ENCODE results near the gene ATP1A1.

Gene ATP1A1

DNA sequence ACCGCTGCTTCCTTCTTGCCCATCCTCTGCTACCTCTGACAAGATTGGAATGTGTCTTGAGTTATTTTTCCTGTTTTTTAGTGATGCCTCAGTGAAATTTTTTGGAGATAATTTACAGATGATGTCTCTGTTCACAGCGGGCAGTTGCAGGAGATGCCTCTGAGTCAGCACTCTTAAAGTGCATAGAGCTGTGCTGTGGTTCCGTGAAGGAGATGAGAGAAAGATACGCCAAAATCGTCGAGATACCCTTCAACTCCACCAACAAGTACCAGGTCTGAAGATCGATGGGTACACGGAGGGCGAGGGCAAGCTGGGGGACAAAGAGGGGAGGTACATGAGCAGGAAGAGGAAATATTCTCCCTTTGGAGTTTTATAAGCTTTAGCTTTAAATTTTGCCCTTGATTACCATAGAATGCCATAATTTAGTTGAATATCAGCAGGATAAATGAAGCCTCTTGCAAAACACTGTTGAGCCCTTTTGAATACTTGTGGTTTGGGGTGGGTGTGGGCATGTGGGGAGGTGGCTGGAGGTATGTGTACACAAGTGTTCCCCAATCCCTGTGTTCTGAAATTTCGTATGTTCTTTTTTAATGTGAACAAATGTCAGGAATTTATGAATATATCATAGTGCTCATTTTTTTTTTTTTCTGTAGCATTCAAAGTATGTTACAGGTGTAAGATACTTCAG lies 19.8 kb downstream of the ATP1A1 start:
- DNase-seq, result no peak

DNA sequence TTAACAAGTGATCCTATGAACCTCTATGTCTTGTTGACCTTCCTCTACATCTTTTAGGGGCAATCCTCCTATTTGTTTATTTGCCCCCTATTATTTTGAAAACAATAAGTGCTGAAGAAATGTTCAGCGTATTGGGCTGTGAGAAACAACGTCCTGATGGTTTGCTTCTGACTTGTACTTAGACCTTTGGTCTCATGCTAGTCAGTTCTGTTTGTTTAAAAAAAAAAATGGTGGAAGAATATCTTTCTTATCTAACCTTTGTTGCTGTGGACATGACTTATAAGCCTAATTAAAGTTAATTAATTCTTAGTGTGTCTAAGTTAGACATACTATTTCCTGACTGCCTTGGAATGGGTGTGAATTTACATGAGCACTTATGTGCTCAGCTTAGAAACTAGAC lies 20.7 kb downstream of the ATP1A1 start:
- no peak for DNase-seq

DNA sequence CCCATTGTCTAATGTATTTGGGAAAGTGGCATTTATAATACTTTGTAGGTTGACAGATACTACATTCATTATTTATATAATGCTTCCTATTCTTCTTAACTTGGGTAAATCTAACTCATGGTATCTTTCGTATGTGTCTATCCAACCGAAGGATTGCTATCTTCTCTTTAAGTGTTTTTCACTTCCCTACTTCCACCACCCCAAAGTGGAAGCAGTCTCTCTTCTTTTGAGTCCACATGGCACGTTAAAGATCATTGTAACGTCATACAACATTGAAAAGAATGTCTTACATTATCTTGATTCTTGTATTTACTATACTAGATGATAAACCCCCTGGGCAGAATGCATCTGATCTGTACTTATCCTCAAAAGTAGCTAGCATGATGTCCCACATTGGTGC lies 21.2 kb downstream of the ATP1A1 start:
- DNase-seq, result no peak

DNA sequence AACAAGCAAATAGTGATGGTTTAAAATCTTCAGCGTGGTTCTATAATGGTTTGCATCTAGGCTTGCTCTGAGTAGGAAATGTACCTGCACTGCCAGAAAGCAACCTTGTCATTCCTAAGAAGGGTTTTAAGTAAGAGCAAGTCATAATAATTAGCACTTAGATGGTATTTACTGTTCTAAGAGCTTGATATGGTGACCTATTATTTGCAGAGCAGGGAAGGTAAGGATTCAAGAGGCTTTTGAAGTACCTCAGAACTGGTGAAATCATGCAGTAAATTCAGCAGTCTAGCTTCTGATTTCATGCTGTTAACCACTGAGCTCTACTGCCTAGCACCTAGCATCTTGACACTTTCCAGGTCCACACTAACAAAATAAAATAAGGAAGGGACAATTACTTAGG lies 23.7 kb downstream of the ATP1A1 start:
- no peak for DNase-seq

DNA sequence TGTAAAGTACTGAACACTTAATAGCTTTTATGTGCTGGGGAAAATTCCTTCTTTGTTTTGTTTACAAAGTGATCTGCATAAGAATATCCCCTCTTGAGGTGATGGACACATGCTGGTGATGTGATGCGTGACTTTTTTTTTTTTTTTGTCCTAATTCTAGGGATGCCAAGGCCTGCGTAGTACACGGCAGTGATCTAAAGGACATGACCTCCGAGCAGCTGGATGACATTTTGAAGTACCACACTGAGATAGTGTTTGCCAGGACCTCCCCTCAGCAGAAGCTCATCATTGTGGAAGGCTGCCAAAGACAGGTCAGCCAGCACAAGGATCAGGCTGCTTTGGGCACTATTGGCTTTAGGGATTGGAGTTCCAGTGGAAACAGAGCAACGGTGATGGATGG lies 24.7 kb downstream of the ATP1A1 start:
- no peak for DNase-seq

DNA sequence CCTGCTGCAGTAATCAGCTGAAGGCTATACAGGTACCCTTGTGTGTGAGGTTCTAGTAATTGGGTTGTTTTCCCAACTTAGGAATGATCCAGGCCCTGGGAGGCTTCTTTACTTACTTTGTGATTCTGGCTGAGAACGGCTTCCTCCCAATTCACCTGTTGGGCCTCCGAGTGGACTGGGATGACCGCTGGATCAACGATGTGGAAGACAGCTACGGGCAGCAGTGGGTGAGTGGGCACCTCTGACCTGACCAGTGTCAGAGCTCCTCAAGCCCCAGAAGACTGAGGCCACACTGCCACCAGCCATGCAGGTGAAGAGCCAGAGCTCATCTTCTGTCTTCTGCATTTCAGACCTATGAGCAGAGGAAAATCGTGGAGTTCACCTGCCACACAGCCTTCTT lies 27.7 kb downstream of the ATP1A1 start:
- DNase-seq, result no peak

DNA sequence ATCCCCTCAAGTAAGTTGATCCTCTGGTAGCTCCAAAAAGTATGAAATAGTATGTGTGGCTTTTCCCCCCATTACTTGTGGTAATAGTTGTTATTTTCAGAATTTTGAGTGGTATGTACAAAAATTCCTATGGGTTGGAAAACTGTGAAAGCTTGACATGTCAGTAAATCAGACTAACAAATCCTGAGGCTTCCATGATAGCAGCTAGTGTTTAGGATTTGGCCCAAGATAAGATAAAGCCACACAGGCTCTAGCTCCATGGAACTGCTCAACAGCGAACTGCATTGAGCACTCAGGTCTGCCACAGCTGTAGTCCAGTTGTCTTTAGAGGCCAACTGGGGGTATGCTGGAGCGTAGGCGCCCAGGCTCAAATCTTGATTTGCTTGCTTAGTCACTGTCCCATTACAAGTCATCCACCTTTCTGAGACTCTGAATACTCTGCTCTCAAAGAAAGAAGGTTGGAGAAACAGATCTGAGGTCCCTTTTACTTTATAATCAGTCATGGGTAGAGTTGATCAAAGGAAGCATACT lies 28.7 kb downstream of the ATP1A1 start:
- DNase-seq, result no peak

DNA sequence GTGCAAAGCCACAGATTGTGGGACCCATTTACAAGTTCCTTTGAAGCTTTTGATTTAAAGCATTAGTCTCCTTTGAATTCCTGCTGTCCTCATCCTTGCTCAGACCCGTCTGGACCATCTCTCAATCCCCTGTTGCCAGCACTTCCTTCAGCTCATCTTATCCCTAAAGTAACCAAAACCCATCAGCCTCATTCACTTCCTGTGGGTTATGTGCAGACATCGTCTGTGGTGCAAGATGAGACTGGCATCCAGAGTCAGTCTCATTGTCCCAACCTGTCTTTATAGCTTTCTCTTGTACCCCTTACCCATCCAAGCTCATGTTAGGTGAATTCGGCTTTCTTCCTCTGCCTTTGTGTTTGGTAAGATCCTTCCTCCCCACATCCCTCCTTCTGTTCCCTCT lies 29.3 kb downstream of the ATP1A1 start:
- no peak for DNase-seq

DNA sequence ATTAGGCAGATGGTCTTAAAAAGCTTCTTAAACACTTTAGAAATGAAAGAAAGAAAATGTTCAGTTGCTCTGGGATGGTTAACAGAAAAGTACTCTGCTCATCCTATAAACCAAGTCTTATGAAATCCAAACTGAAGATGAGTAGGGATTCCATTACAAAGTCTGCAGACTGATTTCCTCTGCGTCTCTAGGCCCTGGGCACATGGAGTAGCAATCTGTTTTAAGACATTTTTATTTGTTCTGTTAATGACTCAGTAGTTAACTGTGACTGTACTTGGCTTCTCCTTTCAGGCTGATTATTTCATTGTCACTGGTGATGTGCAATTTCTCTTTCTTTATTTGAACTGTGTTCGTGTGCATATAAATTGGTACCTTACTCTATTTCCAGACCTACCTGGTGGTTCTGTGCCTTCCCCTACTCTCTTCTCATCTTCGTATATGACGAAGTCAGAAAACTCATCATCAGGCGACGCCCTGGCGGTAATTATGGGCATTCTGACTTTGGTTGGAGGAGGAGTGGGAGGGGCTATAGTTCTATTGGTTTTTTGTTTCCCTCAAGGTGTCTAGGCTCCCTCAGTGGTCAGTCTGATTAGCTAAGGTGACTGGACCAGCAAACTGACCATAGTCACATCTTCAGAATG lies 30.6 kb downstream of the ATP1A1 start:
- no peak for DNase-seq

DNA sequence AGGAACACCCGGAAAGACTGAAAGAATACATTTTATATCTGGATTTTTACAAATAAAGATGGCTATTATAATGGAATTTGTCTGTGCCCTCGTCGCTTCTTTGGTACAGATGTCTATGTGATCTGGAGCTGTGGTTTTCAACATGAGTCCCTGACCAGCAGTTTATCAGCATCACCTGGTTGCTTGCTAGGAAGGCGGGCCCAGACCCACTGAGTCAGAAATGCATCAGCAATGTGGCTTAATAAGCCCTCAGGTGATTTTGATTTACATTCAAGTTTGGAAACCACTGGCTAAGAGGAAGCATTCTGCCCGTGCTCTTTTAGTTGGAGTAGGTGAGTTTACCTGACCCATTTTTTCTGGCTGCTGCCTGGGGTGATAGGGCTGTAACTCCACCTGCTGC lies 31.7 kb downstream of the ATP1A1 start:
- no peak for DNase-seq

DNA sequence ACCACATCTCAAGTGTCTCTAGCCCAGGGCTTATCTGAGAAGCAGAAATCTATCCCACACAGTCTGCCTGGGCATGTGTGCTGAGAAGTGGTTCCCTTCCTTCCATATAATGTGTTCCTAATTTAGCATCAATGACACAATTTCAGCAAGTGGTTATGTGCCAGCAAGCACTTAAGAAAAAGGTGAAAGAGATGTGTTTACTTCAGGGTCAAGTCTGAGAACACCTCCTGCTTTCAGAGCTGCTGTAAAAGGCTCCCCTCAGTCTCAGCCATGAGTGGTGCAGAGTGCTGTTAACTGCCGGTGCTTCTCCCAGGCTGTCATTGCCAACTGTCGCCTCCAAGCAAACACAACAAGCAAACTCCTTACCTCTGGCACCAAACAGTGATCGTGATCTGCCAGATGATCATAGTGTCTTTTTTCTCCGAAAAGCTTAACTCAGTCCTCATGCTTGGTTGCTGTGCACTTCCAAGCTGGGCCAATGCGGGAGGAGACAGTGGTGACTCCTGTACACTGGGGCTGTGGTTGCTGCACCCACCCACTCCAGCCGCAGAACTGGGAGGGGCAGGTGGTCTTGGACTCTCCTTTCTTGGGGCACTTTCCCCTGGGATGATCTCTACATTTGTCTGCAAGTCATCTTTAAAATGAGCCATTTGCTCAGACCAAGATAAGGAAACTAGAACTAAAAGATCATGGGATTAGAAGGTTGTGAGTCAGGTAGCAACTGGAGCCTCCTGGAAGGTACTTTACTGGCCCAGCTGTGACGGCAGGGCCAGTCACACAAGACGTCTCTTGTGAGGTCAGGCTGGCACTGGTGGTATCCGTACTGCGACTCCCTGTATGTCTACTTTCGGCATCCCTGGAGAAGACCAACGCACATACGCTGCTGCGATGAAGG lies 32.4 kb downstream of the ATP1A1 start:
- DNase-seq, result no peak

DNA sequence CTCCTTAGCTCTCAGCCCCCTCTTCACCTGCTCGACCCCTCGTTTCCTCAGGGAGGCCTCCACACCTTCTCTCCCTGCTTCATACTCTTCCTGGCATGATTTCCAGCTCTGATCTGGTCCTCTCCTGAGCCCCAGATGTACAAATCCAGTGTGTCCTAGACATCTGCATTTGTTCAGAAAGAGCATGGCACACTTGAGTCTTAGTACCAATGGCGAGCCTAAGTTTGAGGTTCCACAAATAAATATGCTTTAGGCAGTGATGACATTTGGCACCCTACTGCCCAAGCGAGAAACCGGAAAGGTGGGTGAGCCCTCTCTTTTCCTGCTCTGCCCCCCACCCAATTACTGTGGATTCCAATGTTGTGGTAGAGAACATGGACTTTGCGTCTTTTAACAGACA lies 34.0 kb downstream of the ATP1A1 start:
- DNase-seq, result no peak

DNA sequence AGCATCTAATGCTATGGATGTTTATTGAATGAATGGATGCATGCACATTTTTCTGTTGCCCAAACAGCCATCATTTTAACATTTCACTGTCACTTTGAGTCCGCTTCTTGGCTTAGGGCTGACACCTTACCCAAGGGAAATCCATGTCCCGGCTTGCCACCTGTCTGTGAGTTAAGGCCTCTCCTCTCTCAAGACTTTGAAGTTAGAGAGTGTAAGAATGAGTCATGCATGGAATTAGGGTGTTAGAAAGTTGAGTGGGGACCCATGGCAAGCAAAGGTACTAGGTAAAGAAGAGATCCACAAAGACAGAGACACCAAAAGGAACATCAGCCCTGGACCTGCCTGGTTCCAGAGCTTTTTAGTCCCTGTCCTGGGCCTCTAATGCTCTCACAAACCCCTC lies 35.1 kb downstream of the ATP1A1 start:
- DNase-seq, result no peak

DNA sequence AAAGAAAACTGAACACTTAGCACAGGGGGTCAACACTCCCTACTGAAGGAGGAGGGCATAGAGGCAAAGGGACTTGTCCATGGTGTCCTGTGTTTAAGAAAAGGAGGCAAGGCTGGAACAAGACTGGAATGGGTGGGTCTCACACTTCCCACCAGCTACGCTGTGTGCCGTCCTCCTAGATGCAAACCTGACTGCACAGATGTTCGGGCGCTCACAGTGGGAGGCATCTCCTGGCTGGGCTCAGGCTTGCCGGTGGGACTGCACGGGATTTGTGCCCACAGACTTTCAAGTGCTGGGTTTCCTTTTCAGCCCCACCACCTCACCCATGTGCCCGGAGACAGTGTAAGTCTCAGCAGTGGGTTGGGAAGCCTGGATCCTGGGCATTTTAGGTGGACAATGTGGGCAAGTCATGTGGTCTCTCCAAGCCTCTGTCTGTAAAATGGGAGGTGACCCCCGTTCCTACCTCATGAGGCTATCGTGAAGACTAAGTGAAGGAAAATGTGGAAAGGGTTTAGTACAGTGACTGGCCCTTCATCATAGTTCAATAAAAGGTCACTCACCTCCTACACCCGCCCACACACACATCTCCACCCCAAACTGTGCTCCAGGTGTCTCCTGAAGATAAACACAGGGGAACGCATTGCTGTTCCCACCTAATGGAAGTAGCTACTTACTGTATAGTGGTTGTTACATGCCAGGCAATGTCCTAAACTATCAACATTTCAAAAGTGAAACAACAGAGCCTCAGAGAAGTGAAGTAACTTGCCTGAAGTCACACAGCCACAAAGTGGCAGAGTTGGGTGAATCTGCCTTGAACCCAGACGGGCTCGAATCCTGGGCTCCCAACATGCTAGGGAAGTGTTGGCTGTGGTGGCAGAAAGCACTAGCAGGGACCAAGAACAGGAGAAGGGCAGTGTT lies 36.0 kb downstream of the ATP1A1 start:
- DNase-seq, result no peak

DNA sequence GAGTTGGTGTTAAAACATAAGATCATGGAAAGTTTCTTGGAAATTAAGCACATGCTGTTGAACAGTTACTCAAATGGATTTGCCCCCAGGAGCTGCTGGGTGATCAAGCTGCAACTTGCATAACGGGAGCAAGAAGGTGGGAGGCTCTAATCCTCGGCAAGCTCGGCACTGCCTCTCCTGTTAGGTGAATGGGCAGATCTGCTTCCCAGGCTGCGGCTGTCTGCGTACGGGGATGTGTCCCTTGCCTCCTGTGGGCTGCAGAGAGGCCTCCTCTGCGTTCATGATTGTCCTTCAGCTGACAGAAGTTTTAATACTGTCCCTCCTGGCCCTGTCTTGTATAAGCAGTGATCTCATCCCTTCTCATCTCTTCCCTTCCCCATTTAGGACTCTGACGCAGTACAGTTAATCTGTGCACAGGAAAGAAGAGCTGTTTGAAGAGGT lies 36.7 kb downstream of the ATP1A1 start:
- DNase-seq, result no peak

DNA sequence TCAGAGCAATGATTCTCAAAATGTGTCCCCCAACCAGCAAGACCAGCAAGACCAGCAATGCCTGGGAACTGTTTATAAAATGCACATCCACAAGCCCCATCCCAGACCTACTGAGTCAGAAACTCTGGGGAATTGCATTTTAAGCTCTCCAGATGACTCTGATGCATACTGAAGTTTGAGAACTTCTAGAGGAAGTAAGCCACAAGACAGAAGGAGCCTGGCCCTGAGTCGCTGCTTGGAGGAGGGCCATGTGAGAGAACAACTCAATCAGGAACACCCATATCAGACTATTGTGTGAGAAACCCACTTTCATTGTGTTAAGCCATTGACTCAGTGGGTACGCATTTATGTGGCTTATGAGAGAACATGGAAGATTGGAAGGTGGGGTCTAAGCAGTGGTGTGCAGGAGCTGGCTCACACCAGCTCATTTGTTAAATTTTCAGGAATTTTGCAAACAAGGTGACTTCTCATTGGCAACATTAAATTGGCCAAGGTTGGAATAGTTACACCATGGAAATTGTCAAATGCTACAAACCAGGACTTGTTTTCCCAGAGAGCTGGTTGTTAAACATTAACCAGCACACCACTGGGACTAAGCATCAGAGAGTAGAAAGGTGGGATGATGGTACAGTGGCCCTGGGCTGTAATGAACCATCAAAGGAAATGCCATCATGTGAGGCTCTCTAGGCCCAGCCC lies 38.9 kb downstream of the ATP1A1 start:
- no peak for DNase-seq

DNA sequence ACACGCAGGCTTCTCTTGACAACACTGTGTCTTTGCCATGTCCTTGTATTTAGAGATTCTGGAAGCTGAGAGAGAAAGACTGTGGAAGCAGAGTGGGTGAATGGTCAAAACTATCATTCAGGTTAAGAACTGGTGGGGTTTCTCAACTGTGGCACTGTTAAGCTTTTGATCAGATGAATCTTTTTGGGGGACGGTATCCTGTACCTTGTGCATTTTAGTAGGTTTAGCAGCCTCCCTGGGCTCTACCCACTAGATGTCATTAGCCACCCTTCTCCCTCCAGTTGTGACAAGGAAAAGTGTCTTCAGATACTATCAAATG lies 39.4 kb downstream of the ATP1A1 start:
- no peak for DNase-seq

DNA sequence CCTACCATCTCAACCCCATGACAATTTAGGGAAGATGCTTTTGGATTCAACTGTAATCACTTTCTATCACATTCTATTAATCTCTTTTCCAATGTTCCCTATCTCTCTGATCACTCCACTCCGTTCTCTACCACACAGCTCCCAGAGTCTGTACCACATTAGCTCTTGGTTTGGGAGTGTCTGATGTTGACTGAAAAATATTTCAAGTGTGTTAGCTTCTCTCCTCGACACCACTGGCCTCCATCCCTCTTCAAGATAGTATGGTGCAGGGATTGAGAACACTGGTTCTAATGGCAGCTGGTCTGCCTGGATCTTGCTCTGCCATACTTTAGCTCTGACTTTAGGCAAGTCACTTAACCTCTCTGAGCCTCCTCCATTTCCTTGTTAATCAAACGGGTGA lies 39.9 kb downstream of the ATP1A1 start:
- DNase-seq, result no peak

DNA sequence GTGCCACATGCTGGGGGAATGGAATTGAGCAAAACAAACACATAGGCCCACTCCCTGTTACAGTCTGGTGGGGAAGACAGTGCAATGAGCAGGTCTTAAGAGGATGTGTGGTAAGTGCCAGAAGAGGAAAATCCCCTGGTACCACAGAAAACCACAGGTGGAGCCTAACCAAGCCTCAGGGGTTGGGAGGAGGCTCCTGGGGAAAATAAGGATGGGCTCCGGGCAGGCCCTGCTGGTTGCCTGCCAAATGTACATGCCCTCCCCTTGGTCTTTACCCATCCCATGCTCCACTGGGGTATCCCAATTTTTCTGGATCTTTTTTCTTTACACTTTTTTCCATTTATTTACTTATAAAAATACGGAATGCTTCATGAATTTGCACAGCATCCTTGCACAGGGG lies 40.4 kb downstream of the ATP1A1 start:
- no peak for DNase-seq

DNA sequence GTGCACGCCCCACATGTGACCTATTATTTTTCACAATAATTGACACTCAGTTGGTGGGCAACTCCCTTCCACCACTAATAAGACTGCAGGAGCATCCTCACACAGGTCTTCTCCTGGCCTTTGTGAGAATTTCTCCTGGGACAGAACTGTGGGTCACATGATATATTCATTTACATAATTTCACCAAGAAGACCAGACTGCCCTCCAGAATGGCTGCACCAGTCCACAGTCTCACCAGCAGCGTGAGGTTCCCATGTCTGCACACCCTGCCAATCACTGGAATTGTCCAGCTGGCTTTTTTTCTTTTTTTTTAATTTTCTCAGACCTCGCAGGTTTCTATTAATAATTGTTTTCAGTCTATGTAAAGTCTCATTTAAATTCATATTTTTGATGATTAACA lies 41.3 kb downstream of the ATP1A1 start:
- no peak for DNase-seq

DNA sequence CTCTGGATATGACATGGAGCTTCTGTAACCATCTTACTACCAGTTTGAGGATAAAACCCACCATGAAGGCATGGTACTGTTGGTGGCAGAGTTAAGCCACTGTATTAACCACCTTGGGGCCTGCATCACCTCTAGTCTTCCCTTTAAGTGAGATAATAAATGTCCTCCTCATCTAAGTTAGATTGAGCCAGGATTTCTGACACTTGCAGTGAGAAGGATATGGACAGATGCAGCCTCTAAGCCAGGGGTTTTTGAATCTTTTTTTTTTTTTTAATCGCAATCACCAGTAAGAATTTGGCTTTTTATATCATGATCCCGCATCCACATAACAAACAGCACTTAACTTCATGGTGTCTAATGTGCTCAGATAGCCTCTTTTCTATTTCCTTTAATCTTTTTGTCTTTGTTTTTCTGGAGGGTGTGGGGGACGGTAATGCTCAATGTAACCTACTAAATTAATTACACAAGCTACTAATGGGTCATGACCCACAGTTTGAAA lies 42.2 kb downstream of the ATP1A1 start:
- no peak for DNase-seq

All from CD4-positive, alpha-beta T cell treated with Interleukin-12 subunit alpha and Interleukin-12 subunit beta, for 1 hour (primary cell).